ENCODE measurements around the gene SCAMP4. TPM values are rescaled to one million over a fixed set of nuclear protein-coding genes. Genes with fewer than 3 reads are reported as not detected.

Gene SCAMP4
- total RNA-seq, 1 experiment from 2014 or later, result 69.0 TPM

GRCh38 chr19:1936916-1937610, 31.9 kb downstream of the SCAMP4 start:
- Histone ChIP-seq H3K79me1 (ENCODE audit: insufficient read depth, low read depth, low read length, poor library complexity, severe bottlenecking) (no peaks in the 10 kb centered on the region), H2AK5ac (ENCODE audit: insufficient read length, low read length) (no peak overlapping the region), H2BK12ac (ENCODE audit: insufficient read length, low read depth, low read length) (no peak overlapping the region), H2BK120ac (ENCODE audit: low read depth, low read length, poor library complexity, severe bottlenecking) (no peak overlapping the region), H3K4me1 (ENCODE audit: insufficient read depth, low read length) (no peaks in the 10 kb centered on the region), H3K9ac (ENCODE audit: extremely low read depth, insufficient read length, low read length) (no peak overlapping the region), H3K9me3 (ENCODE audit: control insufficient read depth, low read depth, low read length) (no peaks in the 10 kb centered on the region), H4K8ac (replicated peaks; ENCODE audit: insufficient read length, low read depth, low read length) (no peak overlapping the region), H3K18ac (ENCODE audit: insufficient read length, low read depth, low read length) (no peak overlapping the region), H3K56ac (ENCODE audit: insufficient read length, low read depth, low read length) (no peak overlapping the region), H2BK5ac (ENCODE audit: insufficient read length, low read length) (no peak overlapping the region), H3K4ac (ENCODE audit: low read depth, low read length) (no peak overlapping the region), H2BK15ac (ENCODE audit: low read depth, low read length) (no peak overlapping the region), H2AFZ (ENCODE audit: low read length) (no peak overlapping the region), H3T11ph (ENCODE audit: low read length) (no peak overlapping the region), H3K79me2 (ENCODE audit: insufficient read depth, low read length) (no peaks in the 10 kb centered on the region), H3K23me2 (ENCODE audit: insufficient read length, low read depth, low read length, poor library complexity, severe bottlenecking) (peaks cover under 1% of the 10 kb centered on the region), H3K27me3 (ENCODE audit: insufficient read depth, low read length) (no peaks in the 10 kb centered on the region), H2BK20ac (ENCODE audit: low read depth, low read length, poor library complexity, severe bottlenecking) (no peak overlapping the region), H3K27ac (ENCODE audit: insufficient read length, low read depth, low read length) (no peak overlapping the region), H3K14ac (ENCODE audit: insufficient read depth, low read length) (no peak overlapping the region), H3K23ac (ENCODE audit: insufficient read length, low read depth, low read length) (no peak overlapping the region), H3K4me2 (ENCODE audit: insufficient read depth, insufficient read length, low read length) (no peak overlapping the region), H4K91ac (ENCODE audit: insufficient read length, low read depth, low read length) (no peak overlapping the region), H4K5ac (ENCODE audit: insufficient read length, low read depth, low read length) (no peak overlapping the region), H4K20me1 (ENCODE audit: control insufficient read depth, insufficient read depth, insufficient read length) (no peaks in the 10 kb centered on the region)
- Mint-ChIP-seq H3K36me3 (ENCODE audit: insufficient read depth in 1 of 3, low read depth in 3 of 3) (peaks cover 2 to 10% (median 6%) of the 10 kb centered on the region in 3 experiments), H3K27ac (no peak overlapping the region), H3K27me3 (ENCODE audit: low read depth) (peaks cover 14% of the 10 kb centered on the region), H3K4me3 (no peak overlapping the region), H3K9me3 (peaks cover 8% of the 10 kb centered on the region in 2 experiments; a peak in 4 of 5 replicates), H3K4me1 (peaks cover 5 to 9% of the 10 kb centered on the region in 2 experiments)
- DNase-seq, result no peak
- no peak for TF ChIP-seq CTCF (conservative IDR thresholded peaks at IDR 0.05)
- WGBS (ENCODE audit: extremely low coverage, insufficient read length, low lambda C conversion rate), result no CpG with 5 or more reads among the region's 24 CpGs

Measured in H9 (cell line).